ENCODE results near the gene POFUT1. TPM values are rescaled to one million over a fixed set of nuclear protein-coding genes. Genes with fewer than 3 reads are reported as not detected.

The POFUT1 gene
- total RNA-seq, 2 experiments from 2014 or later, result 51.8 to 54.3 TPM

GRCh38 chr20:32201296-32201976 lies 6.2 kb upstream of the POFUT1 start:
- intact Hi-C loops (cut with DNase I, micrococcal nuclease), result loop anchor here in 1 of 2 experiments (10.0 kb wide), 1 partner anchor 283 kb away; no protein-coding TSS in a partner anchor
- ATAC-seq, result no peak
- DNase-seq, result no peak
- peaks cover 89% of the 10 kb centered on the region for H3K36me3 Mint-ChIP-seq (ENCODE audit: low read depth)
- POLR2A ChIA-PET, result interaction anchor here (0.6 kb wide), 1 partner anchor 65 kb away, joined by 3 read pairs; no protein-coding TSS in a partner anchor
- H3K9me3 Mint-ChIP-seq (ENCODE audit: low read depth), result no peaks in the 10 kb centered on the region
- no peaks in the 10 kb centered on the region for H3K27me3 Mint-ChIP-seq
- H3K4me3 Mint-ChIP-seq, result peak overlapping the region; percentile 99
- peak overlapping the region; percentile 99 for H3K27ac Mint-ChIP-seq
- CTCF ChIA-PET, result interaction anchor here (0.9 to 1.4 kb wide), 2 partner anchors 10 to 66 kb away, joined by 3 to 4 read pairs; no protein-coding TSS in a partner anchor
- peaks cover 73% of the 10 kb centered on the region for H3K4me1 Mint-ChIP-seq

GRCh38 chr20:32201977-32202363 lies 5.7 kb upstream of the POFUT1 start:
- peak overlapping the region; percentile 99 for H3K4me3 Mint-ChIP-seq
- intact Hi-C loops (cut with DNase I, micrococcal nuclease), result loop anchor here in 1 of 2 experiments (10.0 kb wide), 1 partner anchor 283 kb away; no protein-coding TSS in a partner anchor
- H3K9me3 Mint-ChIP-seq (ENCODE audit: low read depth), result no peaks in the 10 kb centered on the region
- peaks cover 94% of the 10 kb centered on the region for H3K36me3 Mint-ChIP-seq (ENCODE audit: low read depth)
- no peak for ATAC-seq
- H3K27ac Mint-ChIP-seq, result peak overlapping the region; percentile 99
- no peaks in the 10 kb centered on the region for H3K27me3 Mint-ChIP-seq
- ChIA-PET POLR2A (interaction anchor here (0.6 kb wide), 1 partner anchor 65 kb away, joined by 3 read pairs; no protein-coding TSS in a partner anchor), CTCF (interaction anchor here (0.7 to 1.4 kb wide), 2 partner anchors 10 to 11 kb away, joined by 3 to 4 read pairs; no protein-coding TSS in a partner anchor)
- no peak for DNase-seq
- H3K4me1 Mint-ChIP-seq, result peaks cover 73% of the 10 kb centered on the region

- H3K4me3 Mint-ChIP-seq, result peak overlapping the region; percentile 99
- DNase-seq (peak; percentile 66), ATAC-seq (peak; percentile 54)
- intact Hi-C loops (cut with DNase I, micrococcal nuclease), result loop anchor here (1.0 to 10.0 kb wide), 7 partner anchors 28 to 281 kb away; partner anchors contain the start of genes ASXL1 (in 1 of the 2) and KIF3B (in 1 of the 2)
- H3K4me1 Mint-ChIP-seq, result peaks cover 67% of the 10 kb centered on the region
- ChIA-PET POLR2A (interaction anchor here (0.6 to 3.5 kb wide), 12 partner anchors 9 to 210 kb away, joined by 3 to 40 read pairs (median 4); partner anchors contain the start of gene ASXL1), CTCF (interaction anchor here (0.7 to 2.2 kb wide), 4 partner anchors 15 to 448 kb away, joined by 3 to 6 read pairs (median 4); no protein-coding TSS in a partner anchor)
- peaks cover 88% of the 10 kb centered on the region for H3K36me3 Mint-ChIP-seq (ENCODE audit: low read depth)
- no peaks in the 10 kb centered on the region for H3K27me3 Mint-ChIP-seq
- H3K9me3 Mint-ChIP-seq (ENCODE audit: low read depth), result no peaks in the 10 kb centered on the region
- peak overlapping the region; percentile 99 for H3K27ac Mint-ChIP-seq
Measured at GRCh38 chr20:32203356-32204204, 4.1 kb upstream of the POFUT1 start.

GRCh38 chr20:32204205-32205109 lies 3.2 kb upstream of the POFUT1 start:
- Mint-ChIP-seq H3K4me1 (peaks cover 66% of the 10 kb centered on the region), H3K36me3 (ENCODE audit: low read depth) (peaks cover 88% of the 10 kb centered on the region), H3K4me3 (peak overlapping the region; percentile 99), H3K9me3 (ENCODE audit: low read depth) (no peaks in the 10 kb centered on the region), H3K27me3 (no peaks in the 10 kb centered on the region), H3K27ac (peak overlapping the region; percentile 99)
- POLR2A ChIA-PET, result interaction anchor here (0.6 to 3.5 kb wide), 14 partner anchors 14 to 255 kb away, joined by 3 to 40 read pairs (median 4); partner anchors contain the start of genes ASXL1 and TM9SF4
- intact Hi-C loops (cut with DNase I, micrococcal nuclease), result loop anchor here (1.0 to 10.0 kb wide), 10 partner anchors 27 to 763 kb away; partner anchors contain the start of genes ASXL1 (in 1 of the 2), BCL2L1 (in 1 of the 2), KIF3B (in 1 of the 2) and TM9SF4 (in 1 of the 2)
- ATAC-seq (peak; percentile 79), DNase-seq (peak; percentile 91)
- CTCF ChIA-PET, result interaction anchor here (0.6 to 2.2 kb wide), 4 partner anchors 13 to 155 kb away, joined by 3 to 6 read pairs (median 4); no protein-coding TSS in a partner anchor

- Mint-ChIP-seq H3K27ac (peak overlapping the region; percentile 99), H3K27me3 (no peaks in the 10 kb centered on the region), H3K36me3 (ENCODE audit: low read depth) (peaks cover 88% of the 10 kb centered on the region), H3K9me3 (ENCODE audit: low read depth) (no peaks in the 10 kb centered on the region), H3K4me1 (peaks cover 66% of the 10 kb centered on the region), H3K4me3 (peak overlapping the region; percentile 99)
- ATAC-seq (no peak), DNase-seq (peak; percentile 33)
- ChIA-PET POLR2A (interaction anchor here (0.7 to 3.5 kb wide), 11 partner anchors 15 to 159 kb away, joined by 3 to 40 read pairs (median 4); partner anchors contain the start of genes ASXL1 and TM9SF4), CTCF (interaction anchor here (0.9 to 2.2 kb wide), 3 partner anchors 14 to 155 kb away, joined by 3 to 6 read pairs (median 4); no protein-coding TSS in a partner anchor)
- intact Hi-C loops (cut with DNase I, micrococcal nuclease), result loop anchor here (2.0 to 10.0 kb wide), 5 partner anchors 72 to 762 kb away; partner anchors contain the start of genes BCL2L1 (in 1 of the 2), KIF3B (in 1 of the 2) and TM9SF4 (in 1 of the 2)
Measured at GRCh38 chr20:32205110-32205842, 2.4 kb upstream of the POFUT1 start.

DNA sequence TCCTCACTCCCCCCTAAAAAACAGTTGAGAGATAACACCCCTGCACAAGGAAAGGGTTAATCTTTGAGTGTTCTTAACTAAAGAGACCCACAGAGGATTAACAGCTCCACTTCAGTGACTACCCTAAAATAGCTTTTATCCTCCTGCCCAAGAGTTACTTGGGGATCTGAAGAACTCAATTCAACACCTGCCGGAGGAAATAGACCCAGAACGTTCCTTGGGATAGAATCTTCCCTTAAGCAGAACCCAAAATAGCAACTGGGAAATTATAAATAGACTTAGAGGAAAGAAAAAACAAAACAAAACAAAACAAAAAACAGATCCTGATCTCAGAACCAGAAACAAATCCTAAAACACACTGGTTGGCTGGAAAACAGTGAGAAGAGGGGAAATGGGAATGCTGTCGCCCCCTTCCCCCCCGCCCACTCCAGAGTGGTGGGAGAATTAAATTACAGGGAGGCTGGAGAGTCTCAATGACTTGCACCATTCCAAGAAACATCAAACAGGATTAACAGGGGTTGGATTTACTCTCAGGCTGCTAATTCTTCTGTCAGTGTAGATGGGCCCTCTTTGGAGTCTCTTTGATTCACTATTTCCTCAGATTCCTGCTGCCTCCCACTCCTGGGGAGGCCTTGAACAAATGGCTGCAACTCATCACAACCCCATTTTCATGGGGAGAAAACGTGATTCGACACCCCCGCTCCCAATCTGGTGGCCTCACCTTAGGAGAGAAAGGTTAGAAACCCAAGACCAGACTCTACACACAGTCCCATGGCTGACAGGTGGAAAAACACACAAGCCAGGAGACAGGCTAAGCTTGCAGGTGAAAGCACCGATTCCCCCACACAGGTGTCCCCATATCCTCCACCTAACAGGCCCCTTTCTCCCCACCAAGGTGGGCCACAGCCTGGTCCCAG lies 1.6 kb upstream of the POFUT1 start:
- ATAC-seq (no peak), DNase-seq (peak; percentile 51)
- Mint-ChIP-seq H3K27ac (peak overlapping the region; percentile 99), H3K9me3 (ENCODE audit: low read depth) (no peaks in the 10 kb centered on the region), H3K27me3 (no peaks in the 10 kb centered on the region), H3K36me3 (ENCODE audit: low read depth) (peaks cover 88% of the 10 kb centered on the region), H3K4me1 (peaks cover 68% of the 10 kb centered on the region), H3K4me3 (peak overlapping the region; percentile 99)
- ChIA-PET CTCF (interaction anchor here (2.2 kb wide), 1 partner anchor 154 kb away, joined by 6 read pairs; no protein-coding TSS in a partner anchor), POLR2A (interaction anchor here (0.7 to 3.5 kb wide), 10 partner anchors 15 to 158 kb away, joined by 3 to 40 read pairs (median 4); partner anchors contain the start of genes ASXL1 and TM9SF4)
- intact Hi-C loops (cut with DNase I, micrococcal nuclease), result loop anchor here (2.0 to 10.0 kb wide), 6 partner anchors 71 to 761 kb away; partner anchors contain the start of genes BCL2L1 (in 1 of the 2), KIF3B (in 1 of the 2) and TM9SF4 (in 1 of the 2)

GRCh38 chr20:32206760-32207625 lies 687 bp upstream of the POFUT1 start:
- Mint-ChIP-seq H3K9me3 (ENCODE audit: low read depth) (no peaks in the 10 kb centered on the region), H3K4me3 (peak overlapping the region; percentile 99), H3K27ac (peak overlapping the region; percentile 99), H3K36me3 (ENCODE audit: low read depth) (peaks cover 88% of the 10 kb centered on the region), H3K4me1 (peaks cover 67% of the 10 kb centered on the region), H3K27me3 (no peaks in the 10 kb centered on the region)
- POLR2A ChIA-PET, result no interaction called here
- ATAC-seq, result no peak
- intact Hi-C loops (cut with DNase I, micrococcal nuclease), result loop anchor here (1.0 to 10.0 kb wide), 13 partner anchors 25 to 760 kb away; partner anchors contain the start of genes TM9SF4 (in 2 of the 2), ASXL1 (in 1 of the 2), BCL2L1 (in 1 of the 2) and KIF3B (in 1 of the 2)
- DNase-seq, result peak; percentile 30
- CTCF ChIA-PET, result interaction anchor here (0.6 kb wide), 1 partner anchor 77 kb away, joined by 3 read pairs; no protein-coding TSS in a partner anchor

Measured in activated CD4-positive, alpha-beta T cell treated with anti-CD3 and anti-CD28 coated beads for 36 hours (primary cell).